Measurements from ENCODE around the gene PTPRQ.
"Not testable (repeated sequence)": the region's sequence is repeated elsewhere in the genome, so short reads cannot be mapped to it uniquely, and the experiment has no call there.

The PTPRQ gene

DNA sequence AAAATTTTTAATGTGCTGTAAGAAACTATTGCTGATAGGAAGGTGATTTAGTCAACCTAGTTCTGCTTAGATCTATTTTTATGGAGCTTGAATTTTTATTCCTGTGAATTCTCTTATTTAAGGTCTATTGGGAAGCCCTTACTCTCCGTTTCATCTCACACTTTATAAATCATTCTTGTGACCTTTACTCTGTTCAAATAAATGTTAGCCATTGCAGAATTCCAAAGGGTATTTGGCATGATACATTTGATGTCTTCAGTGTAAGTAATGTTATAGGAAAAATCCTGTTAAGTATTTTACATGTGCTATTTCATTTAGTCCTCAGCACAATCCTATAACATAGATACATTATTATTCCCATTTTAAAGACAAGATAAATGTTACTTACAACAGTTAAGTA is 12.5 kb downstream of the PTPRQ start:
- Mint-ChIP-seq H3K4me3 (no peak overlapping the region), H3K27ac (no peak overlapping the region), H3K9me3 (peaks cover 6% of the 10 kb centered on the region), H3K4me1 (no peaks in the 10 kb centered on the region), H3K36me3 (ENCODE audit: low read depth) (peaks cover 14% of the 10 kb centered on the region), H3K27me3 (ENCODE audit: low read depth) (no peaks in the 10 kb centered on the region)
- TF ChIP-seq, protein P1, sequence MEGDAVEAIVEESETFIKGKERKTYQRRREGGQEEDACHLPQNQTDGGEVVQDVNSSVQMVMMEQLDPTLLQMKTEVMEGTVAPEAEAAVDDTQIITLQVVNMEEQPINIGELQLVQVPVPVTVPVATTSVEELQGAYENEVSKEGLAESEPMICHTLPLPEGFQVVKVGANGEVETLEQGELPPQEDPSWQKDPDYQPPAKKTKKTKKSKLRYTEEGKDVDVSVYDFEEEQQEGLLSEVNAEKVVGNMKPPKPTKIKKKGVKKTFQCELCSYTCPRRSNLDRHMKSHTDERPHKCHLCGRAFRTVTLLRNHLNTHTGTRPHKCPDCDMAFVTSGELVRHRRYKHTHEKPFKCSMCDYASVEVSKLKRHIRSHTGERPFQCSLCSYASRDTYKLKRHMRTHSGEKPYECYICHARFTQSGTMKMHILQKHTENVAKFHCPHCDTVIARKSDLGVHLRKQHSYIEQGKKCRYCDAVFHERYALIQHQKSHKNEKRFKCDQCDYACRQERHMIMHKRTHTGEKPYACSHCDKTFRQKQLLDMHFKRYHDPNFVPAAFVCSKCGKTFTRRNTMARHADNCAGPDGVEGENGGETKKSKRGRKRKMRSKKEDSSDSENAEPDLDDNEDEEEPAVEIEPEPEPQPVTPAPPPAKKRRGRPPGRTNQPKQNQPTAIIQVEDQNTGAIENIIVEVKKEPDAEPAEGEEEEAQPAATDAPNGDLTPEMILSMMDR (IDR thresholded peaks at IDR 0.05; ENCODE audit: unreplicated experiment in 3 of 3): no peak

DNA sequence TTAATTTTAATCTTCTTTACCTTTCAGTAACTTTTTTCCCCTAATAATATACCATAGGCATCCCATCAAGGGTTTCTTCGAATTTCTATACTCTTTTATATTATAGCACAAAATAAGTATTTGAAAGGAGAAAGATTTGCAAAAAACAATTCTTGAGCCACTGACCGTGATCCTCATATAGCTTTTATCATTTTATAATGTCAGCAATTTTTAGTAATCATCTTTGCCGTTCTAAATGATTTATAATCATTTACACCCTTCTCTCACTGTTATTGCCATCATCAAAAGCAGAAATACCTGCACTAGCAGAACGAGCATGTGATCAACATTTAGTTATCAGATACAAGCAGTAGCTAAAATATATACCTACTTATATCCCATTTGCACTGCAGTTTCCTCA is 16.9 kb downstream of the PTPRQ start:
- Mint-ChIP-seq H3K9me3 (peaks cover 7% of the 10 kb centered on the region), H3K27me3 (ENCODE audit: low read depth) (no peaks in the 10 kb centered on the region), H3K4me1 (no peaks in the 10 kb centered on the region), H3K36me3 (ENCODE audit: low read depth) (peaks cover 12% of the 10 kb centered on the region), H3K27ac (no peak overlapping the region), H3K4me3 (no peak overlapping the region)
- TF ChIP-seq, protein P1 (IDR thresholded peaks at IDR 0.05; ENCODE audit: unreplicated experiment in 3 of 3): no peak

DNA sequence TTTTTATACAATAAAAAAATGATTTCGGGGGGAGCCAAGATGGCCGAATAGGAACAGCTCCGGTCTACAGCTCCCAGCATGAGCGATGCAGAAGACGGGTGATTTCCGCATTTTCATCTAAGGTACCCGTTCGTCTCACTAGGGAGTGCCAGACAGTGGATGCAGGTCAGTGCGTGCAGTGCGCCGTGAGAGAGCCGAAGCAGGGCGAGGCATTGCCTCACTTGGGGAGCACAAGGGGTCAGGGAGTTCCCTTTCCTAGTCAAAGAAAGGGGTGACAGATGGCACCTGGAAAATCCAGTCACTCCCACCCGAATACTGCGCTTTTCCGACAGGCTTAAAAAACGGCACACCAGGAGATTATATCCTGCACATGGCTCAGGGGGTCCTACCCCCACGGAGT is 17.8 kb downstream of the PTPRQ start:
- not testable (repeated sequence) for H3K27me3 Mint-ChIP-seq (ENCODE audit: low read depth); H3K36me3 Mint-ChIP-seq (ENCODE audit: low read depth); H3K9me3 Mint-ChIP-seq; H3K4me1 Mint-ChIP-seq; H3K27ac Mint-ChIP-seq; H3K4me3 Mint-ChIP-seq

DNA sequence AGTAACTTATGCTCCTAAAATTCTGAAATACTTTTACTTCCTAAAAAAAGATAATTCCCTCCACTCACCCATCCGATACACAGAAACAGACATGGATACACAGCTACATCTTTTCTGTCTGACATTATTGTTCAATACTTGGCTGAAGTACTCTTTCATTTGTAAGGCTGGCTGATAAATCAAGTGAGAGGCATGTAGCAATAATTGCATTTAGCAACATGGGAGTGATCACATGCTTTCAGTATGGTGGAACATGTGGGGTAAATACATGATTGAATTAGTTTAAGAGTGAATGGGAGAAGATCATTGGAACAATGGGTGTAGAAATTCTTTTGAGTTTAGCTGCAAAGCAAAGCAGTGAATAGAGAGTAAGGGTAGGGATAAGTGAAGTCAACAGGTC is 25.6 kb downstream of the PTPRQ start:
- H3K27ac Mint-ChIP-seq: no peak overlapping the region
- no peak overlapping the region for H3K4me3 Mint-ChIP-seq
- TF ChIP-seq, protein P1 (IDR thresholded peaks at IDR 0.05; ENCODE audit: unreplicated experiment in 3 of 3): no peak
- H3K4me1 Mint-ChIP-seq: peaks cover 16% of the 10 kb centered on the region
- H3K36me3 Mint-ChIP-seq (ENCODE audit: low read depth): no peaks in the 10 kb centered on the region
- H3K9me3 Mint-ChIP-seq: peaks cover 4% of the 10 kb centered on the region
- no peaks in the 10 kb centered on the region for H3K27me3 Mint-ChIP-seq (ENCODE audit: low read depth)

DNA sequence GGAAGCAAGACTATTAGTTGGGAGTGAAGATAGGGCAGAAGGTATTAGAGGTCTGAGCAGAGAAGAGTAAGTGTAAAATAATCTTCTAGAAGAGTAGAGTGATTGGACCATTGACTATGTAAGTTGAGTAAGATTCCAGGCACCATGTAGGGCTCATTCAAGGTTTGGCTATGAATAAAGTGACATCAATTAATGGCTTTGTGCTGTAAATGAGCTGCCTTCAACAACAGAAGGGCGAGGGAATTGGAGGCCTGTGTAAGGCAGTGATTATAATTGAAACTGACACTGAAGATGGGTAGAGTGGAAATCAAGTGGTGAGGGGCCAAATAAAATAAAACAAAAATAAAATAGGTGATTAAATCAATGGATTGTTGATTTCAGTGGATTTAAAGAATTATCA is 26.4 kb downstream of the PTPRQ start:
- peaks cover 16% of the 10 kb centered on the region for H3K4me1 Mint-ChIP-seq
- TF ChIP-seq, protein P1 (IDR thresholded peaks at IDR 0.05; ENCODE audit: unreplicated experiment in 3 of 3): no peak
- H3K4me3 Mint-ChIP-seq: no peak overlapping the region
- H3K36me3 Mint-ChIP-seq (ENCODE audit: low read depth): no peaks in the 10 kb centered on the region
- H3K27ac Mint-ChIP-seq: no peak overlapping the region
- H3K27me3 Mint-ChIP-seq (ENCODE audit: low read depth): no peaks in the 10 kb centered on the region
- H3K9me3 Mint-ChIP-seq: peaks cover 4% of the 10 kb centered on the region

DNA sequence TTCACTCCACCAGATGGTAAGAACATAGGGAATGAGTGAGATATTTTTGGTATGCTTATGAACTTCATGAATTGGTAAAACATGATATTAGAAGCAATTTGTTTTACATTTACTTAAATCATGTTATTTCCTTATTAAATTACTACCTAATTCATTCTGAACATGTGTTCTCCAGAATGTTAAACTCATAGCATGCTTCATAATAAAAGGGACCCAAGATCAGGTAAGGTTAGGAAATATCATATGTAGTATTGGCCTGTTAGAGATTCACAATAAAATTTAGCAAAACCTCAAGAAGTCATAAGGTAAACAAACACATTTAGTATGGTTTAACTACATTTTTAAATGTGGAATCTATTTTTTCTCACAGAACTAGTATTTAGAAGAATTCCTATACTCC is 28.2 kb downstream of the PTPRQ start:
- peaks cover 5% of the 10 kb centered on the region for H3K36me3 Mint-ChIP-seq (ENCODE audit: low read depth)
- TF ChIP-seq, protein P1 (IDR thresholded peaks at IDR 0.05; ENCODE audit: unreplicated experiment in 3 of 3): no peak
- H3K27ac Mint-ChIP-seq: peak overlapping the region in 1 of 3 experiments; percentile 4
- H3K9me3 Mint-ChIP-seq: no peaks in the 10 kb centered on the region
- no peak overlapping the region for H3K4me3 Mint-ChIP-seq
- no peaks in the 10 kb centered on the region for H3K27me3 Mint-ChIP-seq (ENCODE audit: low read depth)
- peaks cover 16% of the 10 kb centered on the region for H3K4me1 Mint-ChIP-seq
